AG08395 (cell line): ENCODE measurements around the gene CYP2R1.
"Not testable (repeated sequence)": the region's sequence is repeated elsewhere in the genome, so short reads cannot be mapped to it uniquely, and the experiment has no call there.

Experiments used
- DNase-seq: peaks from one replicate; pipeline ENCODE4 v3.0.0; 2012; ENCODE audit warnings: mixed read lengths, low spot score

Gene CYP2R1

GRCh38 chr11:14892577-14892976 lies 546 bp upstream of the CYP2R1 start:
- no peak for DNase-seq

DNA sequence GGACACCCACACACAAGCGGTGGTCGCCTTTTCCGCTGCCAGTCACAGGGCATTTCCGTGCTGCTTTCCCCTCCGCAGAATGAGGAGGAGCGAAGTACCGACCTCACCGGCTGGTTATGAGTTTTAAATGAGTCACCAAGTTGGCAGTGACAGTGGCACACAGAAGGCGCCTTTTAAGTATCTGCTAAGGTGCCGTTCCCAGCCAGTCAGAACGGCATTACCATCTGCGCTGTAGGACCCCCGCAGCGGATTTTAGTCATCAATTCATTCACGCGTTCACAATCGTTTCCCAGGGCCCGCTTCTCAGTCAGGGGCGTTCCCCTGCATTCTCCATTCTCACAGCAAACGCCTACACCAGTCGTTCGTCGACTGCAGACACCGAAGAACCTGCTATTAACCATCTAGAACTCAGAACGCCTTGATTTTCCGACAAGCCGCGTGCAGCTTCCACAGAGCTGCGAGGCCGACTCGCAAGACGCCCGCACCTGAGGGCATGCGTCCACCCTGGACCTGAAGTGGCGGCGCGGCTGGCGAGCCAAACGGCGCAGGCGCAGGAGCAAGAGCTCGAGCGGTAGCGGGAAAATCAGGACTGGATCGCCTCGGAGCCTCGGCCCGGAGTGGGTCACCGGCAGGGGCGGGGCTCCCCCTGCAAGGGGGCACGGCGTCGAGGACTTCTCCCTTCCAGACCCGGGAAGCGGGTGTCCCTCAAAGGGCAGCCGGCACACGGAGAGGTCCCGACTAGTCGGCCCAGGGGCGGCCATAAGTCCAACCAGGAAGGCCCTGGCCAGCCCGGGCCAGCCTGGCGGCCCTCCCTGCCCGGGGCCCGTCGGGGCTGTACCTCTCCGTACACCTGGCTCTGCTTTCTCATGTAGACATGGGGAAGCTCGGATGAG lies 642 bp downstream of the CYP2R1 start:
- DNase-seq: peak; percentile 89

DNA sequence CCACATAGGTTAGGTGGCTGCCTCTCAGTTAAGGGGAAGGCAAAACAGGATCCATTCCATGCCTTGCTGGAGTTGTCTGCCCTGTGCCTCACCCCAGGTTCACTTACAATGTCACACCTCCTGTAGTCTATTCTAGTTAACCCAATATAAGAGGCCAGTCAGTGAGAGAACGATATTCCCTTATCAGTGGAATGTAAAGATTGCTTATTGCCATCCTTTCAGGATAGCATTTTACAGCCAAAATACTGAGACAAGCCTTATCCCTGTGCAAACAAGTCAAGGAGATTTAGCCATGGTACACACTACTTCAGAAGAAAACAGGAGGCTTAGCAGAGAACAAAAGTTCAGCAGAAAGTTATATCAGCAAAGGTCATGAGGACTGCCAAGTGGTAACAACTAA lies 5.5 kb downstream of the CYP2R1 start:
- DNase-seq: no peak

DNA sequence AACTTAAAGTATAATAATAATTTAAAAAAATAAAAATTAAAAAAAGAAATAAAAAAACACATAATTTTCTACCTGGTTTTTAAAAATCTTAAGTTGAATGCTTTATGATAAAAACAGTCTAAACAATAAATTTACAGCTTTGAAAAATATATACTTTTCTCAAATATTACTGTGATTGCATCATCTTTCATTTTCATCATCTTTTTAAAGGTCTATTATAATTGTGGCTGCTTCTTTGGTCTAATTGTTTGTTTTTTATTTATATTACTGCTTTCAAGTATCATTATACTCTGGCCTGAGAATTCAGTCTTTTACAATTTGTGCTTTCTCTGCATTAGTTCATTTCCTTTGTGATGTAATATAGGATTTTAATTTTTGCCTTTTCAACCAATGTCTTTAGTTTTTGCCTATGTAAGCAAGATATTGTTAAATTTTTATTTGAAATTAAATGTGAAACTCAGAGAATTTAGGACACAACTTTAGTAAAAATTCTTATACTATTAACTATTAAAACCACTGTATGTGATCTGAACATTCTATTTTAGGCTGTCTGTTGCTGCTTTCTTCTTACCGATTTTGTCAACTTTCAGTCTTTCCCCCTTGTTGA lies 7.3 kb downstream of the CYP2R1 start:
- no peak for DNase-seq

- not testable (repeated sequence) for DNase-seq
Observed at GRCh38 chr11:14883683-14884082, 8.3 kb downstream of the CYP2R1 start.

GRCh38 chr11:14882196-14882595 lies 9.8 kb downstream of the CYP2R1 start:
- DNase-seq: no peak

GRCh38 chr11:14881576-14882193 lies 10.3 kb downstream of the CYP2R1 start:
- no peak for DNase-seq

DNA sequence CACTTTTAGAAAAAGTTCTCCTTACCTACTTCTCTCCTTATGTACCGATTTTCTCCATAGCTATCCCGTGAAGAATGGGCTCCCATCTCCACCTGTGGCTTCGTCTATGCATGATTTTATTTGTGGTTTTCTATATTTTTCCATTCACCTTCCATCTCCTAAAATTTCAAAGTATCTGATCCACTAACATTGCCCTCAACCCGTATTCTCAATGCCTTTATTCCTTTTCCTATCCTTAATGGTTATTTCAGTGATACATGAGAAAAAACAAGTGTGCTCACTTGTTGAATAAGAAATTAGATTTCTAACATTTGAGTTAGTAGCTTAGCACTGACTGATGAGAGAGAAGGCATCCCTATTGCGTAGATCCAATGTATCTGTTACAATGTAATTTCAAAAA lies 16.9 kb downstream of the CYP2R1 start:
- no peak for DNase-seq

DNA sequence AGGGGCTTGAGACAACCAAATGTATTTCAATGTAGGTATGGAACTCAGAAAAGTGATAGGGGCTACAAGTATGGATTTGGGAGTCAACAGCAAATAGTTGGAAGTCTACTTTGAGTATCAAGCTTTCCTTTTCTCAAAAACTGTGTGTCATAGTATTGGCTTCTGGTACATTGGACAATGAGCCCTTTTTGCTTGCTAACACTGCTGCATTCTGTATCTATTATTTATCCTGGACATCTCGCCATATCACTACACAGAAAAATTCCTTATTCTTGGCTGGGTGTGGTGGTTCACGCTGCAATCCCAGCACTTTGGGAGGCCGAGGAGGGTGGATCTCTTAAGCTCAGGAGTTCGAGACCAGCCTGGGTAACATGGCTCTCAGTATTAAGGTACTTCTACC lies 18.4 kb downstream of the CYP2R1 start:
- no peak for DNase-seq

- DNase-seq: no peak
Observed at GRCh38 chr11:14872032-14872431, 20.0 kb downstream of the CYP2R1 start.

DNA sequence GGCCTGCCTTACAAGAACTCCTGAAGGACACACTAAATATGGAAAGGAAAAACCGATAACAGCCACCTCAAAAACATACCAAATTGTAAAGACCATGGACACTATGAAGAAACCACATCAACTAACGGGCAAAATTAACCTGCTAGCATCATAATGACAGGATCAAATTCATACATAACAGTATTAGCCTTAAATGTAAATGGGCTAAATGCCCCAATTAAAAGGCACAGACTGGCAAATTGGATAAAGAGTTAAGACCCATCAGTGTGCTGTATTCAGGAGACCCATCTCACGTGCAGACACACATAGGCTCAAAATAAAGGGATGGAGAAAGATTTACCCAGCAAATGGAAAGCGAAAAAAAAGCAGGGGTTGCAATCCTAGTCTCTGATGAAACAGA lies 28.3 kb downstream of the CYP2R1 start:
- not testable (repeated sequence) for DNase-seq

DNA sequence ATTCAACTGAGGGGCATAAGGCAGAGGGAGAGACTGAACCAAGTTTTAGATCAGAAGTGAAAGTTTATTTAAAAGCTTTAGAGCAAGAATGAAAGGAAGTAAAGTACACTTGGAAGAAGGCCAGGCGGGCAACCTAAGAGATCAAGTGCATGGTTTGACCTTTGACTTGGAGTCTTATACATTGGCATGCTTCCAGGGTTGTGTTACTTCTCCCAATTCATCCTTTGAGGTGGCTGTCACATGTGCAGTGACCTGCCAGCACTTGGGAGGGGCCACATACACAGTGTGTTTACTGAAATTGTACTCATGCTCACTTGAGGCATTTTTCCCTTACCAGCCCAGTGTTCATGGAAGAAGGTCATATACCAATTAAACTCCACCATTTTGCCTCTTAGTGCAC lies 30.4 kb downstream of the CYP2R1 start:
- no peak for DNase-seq

DNA sequence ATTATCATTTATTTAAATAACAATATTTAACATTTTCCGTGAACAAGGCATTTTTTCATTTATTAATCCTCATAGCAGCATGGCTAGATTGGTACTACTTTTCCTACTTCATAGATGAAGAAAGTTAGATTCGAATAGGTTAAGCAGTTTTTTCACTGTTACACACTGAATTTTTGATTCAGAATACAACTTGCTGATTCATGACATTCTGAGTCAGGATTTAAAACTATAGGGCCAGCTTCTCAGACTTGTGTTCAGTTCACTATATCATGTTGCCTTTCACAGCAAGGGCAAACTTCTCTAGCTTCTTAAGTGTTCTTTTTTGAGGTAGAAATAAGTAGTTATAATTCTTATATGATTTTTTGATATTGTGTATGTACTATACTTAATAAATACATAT lies 31.5 kb downstream of the CYP2R1 start:
- DNase-seq: no peak

- DNase-seq: no peak
Observed at GRCh38 chr11:14858404-14858803, 33.6 kb downstream of the CYP2R1 start.

DNA sequence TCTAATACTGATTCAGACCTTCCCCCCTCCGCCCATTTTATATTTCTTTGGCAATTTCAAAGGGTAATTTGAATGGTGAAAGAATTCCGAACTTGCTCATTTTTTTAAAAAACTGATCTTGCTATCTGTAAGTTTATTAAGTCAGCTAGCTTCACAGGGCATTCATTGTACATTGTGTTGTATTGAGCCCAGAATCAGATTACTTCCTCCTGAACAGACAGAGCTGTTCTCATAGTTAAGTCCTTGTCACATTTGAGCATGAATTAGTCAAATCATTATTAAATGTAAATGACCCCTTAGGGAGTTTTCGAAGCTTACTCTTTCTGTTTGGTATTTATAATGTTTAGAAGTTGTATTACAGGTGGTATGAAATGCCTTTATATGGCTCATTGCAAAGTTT lies 34.4 kb downstream of the CYP2R1 start:
- no peak for DNase-seq

DNA sequence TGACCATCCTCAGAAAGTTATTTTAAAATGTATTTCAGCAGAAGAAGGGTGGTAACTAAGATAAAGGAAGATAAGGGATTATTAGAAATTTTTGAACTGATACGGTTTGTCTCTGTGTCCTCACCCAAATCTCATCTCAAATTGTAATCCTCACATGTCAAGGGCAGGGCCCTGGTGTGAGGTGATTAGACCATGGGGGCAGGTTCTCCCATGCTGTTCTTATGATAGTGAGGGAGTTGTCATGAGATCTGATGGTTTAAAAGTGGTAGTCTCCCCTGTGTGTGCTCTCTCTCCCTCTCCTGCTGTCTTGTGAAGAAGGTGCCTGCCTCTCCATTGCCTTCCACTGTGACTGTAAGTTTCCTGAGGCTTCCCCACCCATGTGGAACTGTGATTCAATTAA lies 36.1 kb downstream of the CYP2R1 start:
- DNase-seq: no peak

GRCh38 chr11:14854057-14854456 lies 38.0 kb downstream of the CYP2R1 start:
- no peak for DNase-seq

DNA sequence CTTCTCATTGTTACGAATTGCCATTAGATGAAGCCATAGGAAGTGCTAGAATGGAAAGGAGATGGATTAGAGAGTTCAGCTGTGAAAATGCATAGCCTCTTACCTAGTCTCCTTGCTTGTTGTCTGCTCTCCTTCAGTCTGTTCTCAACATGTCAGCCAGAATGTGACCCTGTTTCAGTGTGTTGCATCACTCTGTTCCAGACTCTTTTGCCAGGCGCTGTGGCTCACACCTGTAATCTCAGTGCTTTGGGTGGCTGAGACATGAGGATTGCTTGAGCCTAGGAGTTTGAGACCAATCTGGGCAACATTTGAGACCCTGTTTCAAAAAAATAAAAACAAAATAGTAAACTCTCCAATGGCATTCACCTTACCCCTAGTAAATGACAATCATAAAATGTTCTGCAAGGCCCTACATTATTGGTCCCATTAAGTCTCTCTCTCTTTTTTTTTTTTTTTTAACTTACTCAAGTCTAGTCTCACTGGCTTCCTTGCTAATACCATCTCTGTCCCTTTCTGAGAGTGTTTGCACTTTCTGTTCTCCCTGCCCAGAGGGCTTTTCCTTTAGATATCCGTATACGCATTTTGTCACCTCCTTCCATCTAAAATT lies 39.4 kb downstream of the CYP2R1 start:
- DNase-seq: no peak

DNA sequence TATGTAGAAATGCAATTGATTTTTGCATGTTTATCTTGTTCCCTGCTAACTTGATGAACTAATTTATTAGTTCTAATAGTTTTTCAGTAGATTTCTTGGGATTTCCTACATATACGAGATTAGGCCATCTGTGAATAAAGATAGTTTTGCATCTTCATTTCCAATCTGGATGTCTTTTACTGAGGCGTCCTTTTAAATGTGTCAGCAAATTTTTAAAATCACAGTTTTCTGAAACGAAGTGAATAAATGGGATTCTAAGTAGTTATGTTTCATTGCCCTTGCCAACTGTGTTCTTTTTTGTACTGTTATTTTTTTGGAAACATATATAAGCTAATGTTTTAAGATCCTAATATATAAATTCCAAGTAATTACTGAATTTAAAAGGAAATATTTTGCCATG lies 50.0 kb downstream of the CYP2R1 start:
- no peak for DNase-seq

GRCh38 chr11:14835496-14836492 lies 56.2 kb downstream of the CYP2R1 start:
- DNase-seq: no peak
